ENCODE measurements around the gene DPP8.
"Not testable (repeated sequence)": the region's sequence is repeated elsewhere in the genome, so short reads cannot be mapped to it uniquely, and the experiment has no call there.

DPP8 gene

GRCh38 chr15:65400760-65401610, 116.5 kb downstream of the DPP8 start:
- DNase-seq: peak; percentile 53

GRCh38 chr15:65399997-65400396, 117.5 kb downstream of the DPP8 start:
- no peak for DNase-seq

- DNase-seq: no peak
These were observed 118.3 kb downstream of the DPP8 start for GRCh38 chr15:65399001-65399706.

- not testable (repeated sequence) for DNase-seq
These were observed 119.0 kb downstream of the DPP8 start for GRCh38 chr15:65398486-65398885.

GRCh38 chr15:65396965-65397317, 120.5 kb downstream of the DPP8 start:
- DNase-seq: no peak

GRCh38 chr15:65396283-65396964, 121.1 kb downstream of the DPP8 start:
- no peak for DNase-seq

- DNase-seq: no peak
These were observed 121.8 kb downstream of the DPP8 start for GRCh38 chr15:65395567-65396202.

GRCh38 chr15:65394936-65395335, 122.6 kb downstream of the DPP8 start:
- no peak for DNase-seq

GRCh38 chr15:65394280-65394789, 123.2 kb downstream of the DPP8 start:
- DNase-seq: no peak

- no peak for DNase-seq
These were observed 123.9 kb downstream of the DPP8 start for GRCh38 chr15:65393557-65393956.

- no peak for DNase-seq
These were observed 124.4 kb downstream of the DPP8 start for GRCh38 chr15:65393091-65393490.

Data from NCI-H2029 (cell line).